Upper lobe of left lung (tissue), 6 donors: ENCODE data around the gene ARHGAP26. TPM values are rescaled to one million over a fixed set of nuclear protein-coding genes. Genes with fewer than 3 reads are reported as not detected.

Experiments
- ATAC-seq, 2 donors: fragments of 200-7000 bp; cut with Tn5 transposase; one replicate each; pipeline ENCODE4 v1.9.1; 2022; ENCODE audit warnings: mild to moderate bottlenecking in 2 of 2, moderate library complexity in 2 of 2; ENCODE audit not compliant: low FRiP score in 2 of 2
- DNase-seq, 2 donors: peaks; one replicate each; pipeline ENCODE4 v3.0.0-alpha.2; 2019 to 2020
- H3K27ac ChIP-seq, 4 donors: fragments of 200-600 bp; sonication (generic); one replicate each; pipeline ENCODE4 v1.5.1; 2016 to 2019
- H3K27me3 ChIP-seq, 4 donors: fragments of 200-600 bp; sonication (generic); one replicate each; pipeline ENCODE4 v1.5.1; 2017 to 2019
- H3K36me3 ChIP-seq, 4 donors: fragments of 200-600 bp; sonication (generic); one replicate each; pipeline ENCODE4 v1.5.1; 2016 to 2019
- H3K4me1 ChIP-seq, 4 donors: fragments of 200-600 bp; sonication (generic); one replicate each; pipeline ENCODE4 v1.5.1; 2018 to 2019
- H3K4me3 ChIP-seq, 4 donors: fragments of 200-600 bp; sonication (generic); one replicate each; pipeline ENCODE4 v1.5.1; 2017 to 2019; ENCODE audit warnings: mild to moderate bottlenecking in 2 of 4, moderate library complexity in 1 of 4
- H3K9me3 ChIP-seq, 4 donors: fragments of 200-600 bp; sonication (generic); one replicate each; pipeline ENCODE4 v1.5.1; 2018 to 2019
- EP300 ChIP-seq, 4 donors: sonication (generic); formaldehyde crosslinking; IDR thresholded peaks; one replicate each; pipeline ENCODE4 v1.5.1; 2017; ENCODE audit warnings: antibody characterized with exemption in 4 of 4, control low read depth in 2 of 4
- POLR2A ChIP-seq, 4 donors: fragments of 450-650 bp; IDR thresholded peaks; one replicate each; pipeline ENCODE4 v1.5.1; 2016 to 2017; ENCODE audit warnings: antibody characterized with exemption in 4 of 4, mild to moderate bottlenecking in 2 of 4
- POLR2AphosphoS5 ChIP-seq, 2 donors: sonication (generic); formaldehyde crosslinking; IDR thresholded peaks; one replicate each; pipeline ENCODE4 v1.5.1; 2017; ENCODE audit warnings: antibody characterized with exemption in 2 of 2
- WGBS, 2 donors: methylation state at CpG; one replicate each; pipeline ENCODE4 v1.1.5; 2017 to 2018; 5-methylcytosine and 5-hydroxymethylcytosine counted together
- total RNA-seq, 6 donors: library from RNA; depleted of rRNA in 4 of 6; stranded (reverse); fragments of >200 nt in 4 of 6; gene quantifications; one replicate each; pipeline versions ENCODE4 v1.1.0 to v1.2.1, GENCODE V29; 2016 to 2021
- TF ChIP-seq, protein P1 (sequence below), 6 experiments: fragments of 450-650 bp in 4 of 6; fragments of 200-600 bp in 2 of 6; sonication (generic) in 2 of 6; IDR thresholded peaks; one replicate each; pipeline ENCODE4 v1.5.1; 2016 to 2019; ENCODE audit warnings: antibody characterized with exemption in 6 of 6
- donor health status: DM: no; HTN: no; CAD: no; lungs with moderate emphysema.
- donor health status: DM: no; HTN: yes; CAD: no; lungs with severe emphysema.

The ARHGAP26 gene
- total RNA-seq, 6 donors from 2014 or later = 34.9 to 90.1 (median 38.9) TPM

DNA sequence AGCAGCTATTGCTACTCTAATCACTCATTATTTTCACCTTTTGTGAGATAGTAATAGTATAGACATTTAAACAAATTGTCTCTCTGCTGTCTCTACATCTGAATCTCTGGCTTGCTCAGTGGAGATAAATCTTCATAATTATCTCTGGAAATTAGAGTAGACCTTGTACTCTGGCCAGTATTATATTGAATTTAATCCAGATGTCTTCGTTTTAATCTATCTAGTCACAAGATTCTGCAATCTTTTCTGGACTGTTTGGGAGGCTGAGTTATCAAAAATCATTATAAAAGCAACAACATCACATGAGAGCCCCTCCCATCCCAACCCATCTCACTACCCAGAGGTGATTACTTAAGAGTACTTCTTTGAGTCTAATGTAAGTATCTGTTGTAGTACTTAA is 19.0 kb downstream of the ARHGAP26 start:
- no peak overlapping the region for H3K4me3 ChIP-seq
- H3K27ac ChIP-seq = no peak overlapping the region
- no peak for DNase-seq
- H3K9me3 ChIP-seq = no peaks in the 10 kb centered on the region
- TF ChIP-seq, protein P1, sequence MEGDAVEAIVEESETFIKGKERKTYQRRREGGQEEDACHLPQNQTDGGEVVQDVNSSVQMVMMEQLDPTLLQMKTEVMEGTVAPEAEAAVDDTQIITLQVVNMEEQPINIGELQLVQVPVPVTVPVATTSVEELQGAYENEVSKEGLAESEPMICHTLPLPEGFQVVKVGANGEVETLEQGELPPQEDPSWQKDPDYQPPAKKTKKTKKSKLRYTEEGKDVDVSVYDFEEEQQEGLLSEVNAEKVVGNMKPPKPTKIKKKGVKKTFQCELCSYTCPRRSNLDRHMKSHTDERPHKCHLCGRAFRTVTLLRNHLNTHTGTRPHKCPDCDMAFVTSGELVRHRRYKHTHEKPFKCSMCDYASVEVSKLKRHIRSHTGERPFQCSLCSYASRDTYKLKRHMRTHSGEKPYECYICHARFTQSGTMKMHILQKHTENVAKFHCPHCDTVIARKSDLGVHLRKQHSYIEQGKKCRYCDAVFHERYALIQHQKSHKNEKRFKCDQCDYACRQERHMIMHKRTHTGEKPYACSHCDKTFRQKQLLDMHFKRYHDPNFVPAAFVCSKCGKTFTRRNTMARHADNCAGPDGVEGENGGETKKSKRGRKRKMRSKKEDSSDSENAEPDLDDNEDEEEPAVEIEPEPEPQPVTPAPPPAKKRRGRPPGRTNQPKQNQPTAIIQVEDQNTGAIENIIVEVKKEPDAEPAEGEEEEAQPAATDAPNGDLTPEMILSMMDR (IDR thresholded peaks at IDR 0.05) = no peak
- TF ChIP-seq EP300 (IDR thresholded peaks at IDR 0.05) = no peak
- no peak for TF ChIP-seq POLR2AphosphoS5 (IDR thresholded peaks at IDR 0.05)
- no peak for TF ChIP-seq POLR2A (IDR thresholded peaks at IDR 0.05)
- H3K36me3 ChIP-seq = no peaks in the 10 kb centered on the region
- WGBS, 2 donors = 54 to 70% methylated on average over 1 of the region's 1 CpG
- peaks cover under 1 to 17% (median 8%) of the 10 kb centered on the region in 4 donors for H3K4me1 ChIP-seq
- peak in 1 of 2 donors; percentile 40 for ATAC-seq
- no peaks in the 10 kb centered on the region for H3K27me3 ChIP-seq

DNA sequence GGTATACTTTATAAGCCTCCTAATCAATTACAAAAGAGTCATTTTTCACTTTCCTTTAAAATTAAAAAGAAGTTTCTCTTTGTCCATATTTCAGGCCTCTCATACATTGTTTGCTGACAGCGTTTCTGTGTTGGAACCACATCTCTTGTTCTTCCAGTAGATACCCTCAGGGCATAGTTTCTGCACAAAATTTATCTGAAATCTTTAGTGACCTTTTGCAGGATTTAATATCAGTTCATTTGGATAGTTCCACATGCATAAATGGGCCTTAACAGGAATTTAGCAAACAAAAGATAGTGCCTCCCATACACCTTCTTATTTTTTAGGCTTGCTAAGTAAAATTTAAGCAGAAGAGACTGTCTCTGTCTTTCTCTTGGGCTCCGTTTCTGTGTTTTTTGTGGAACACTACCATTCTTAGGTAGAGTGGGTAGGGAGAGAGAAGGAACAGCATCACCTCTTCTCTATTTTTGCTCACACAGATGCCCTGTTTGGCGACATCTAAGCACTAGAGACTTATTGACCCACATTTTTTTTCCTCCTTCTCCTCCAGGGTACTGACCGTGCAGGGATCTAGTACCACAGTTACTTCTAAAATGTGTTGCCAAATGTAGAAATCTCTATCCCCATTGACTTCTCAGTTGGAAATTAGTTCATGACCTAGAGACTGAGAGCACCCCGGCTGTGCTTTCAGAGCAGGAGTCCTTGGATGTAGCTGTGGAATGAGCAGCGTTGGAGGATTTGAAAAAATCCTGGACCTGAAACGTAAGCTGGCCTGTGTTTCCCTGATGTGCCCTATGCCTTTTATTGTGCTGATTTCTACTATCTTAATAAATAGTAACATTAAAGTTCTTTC is 22.1 kb downstream of the ARHGAP26 start:
- H3K27ac ChIP-seq = no peak overlapping the region
- no peaks in the 10 kb centered on the region for H3K36me3 ChIP-seq
- no peaks in the 10 kb centered on the region for H3K27me3 ChIP-seq
- peaks cover 0 to 19% (median 15%) of the 10 kb centered on the region in 4 donors for H3K4me1 ChIP-seq
- WGBS, 2 donors = 94 to 97% methylated on average over 7 of the region's 7 CpGs
- no peaks in the 10 kb centered on the region for H3K9me3 ChIP-seq
- H3K4me3 ChIP-seq = no peak overlapping the region
- DNase-seq (no peak), ATAC-seq (no peak)
- TF ChIP-seq, protein P1 (IDR thresholded peaks at IDR 0.05) = no peak
- TF ChIP-seq EP300 (IDR thresholded peaks at IDR 0.05) (no peak), POLR2A (IDR thresholded peaks at IDR 0.05) (no peak), POLR2AphosphoS5 (IDR thresholded peaks at IDR 0.05) (no peak)

DNA sequence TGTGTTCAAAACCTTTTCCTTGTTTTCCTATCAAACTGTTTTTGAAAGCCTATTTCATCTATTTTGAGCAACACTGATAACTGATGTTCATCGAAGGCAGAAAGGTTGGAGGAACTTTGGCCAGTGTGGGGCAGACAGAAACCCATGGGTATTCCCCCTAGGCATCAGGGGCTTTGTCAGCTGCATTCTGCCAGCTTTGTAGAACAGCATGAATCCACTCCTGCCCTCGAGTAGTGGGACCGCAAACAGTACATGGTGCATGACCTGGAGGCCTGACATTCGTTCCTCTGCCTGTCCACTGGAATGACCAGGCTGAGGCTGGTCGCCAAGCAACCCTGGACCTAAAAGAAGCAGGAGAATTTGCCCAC is 22.7 kb downstream of the ARHGAP26 start:
- DNase-seq (no peak), ATAC-seq (no peak)
- no peak overlapping the region for H3K27ac ChIP-seq
- no peaks in the 10 kb centered on the region for H3K36me3 ChIP-seq
- no peaks in the 10 kb centered on the region for H3K27me3 ChIP-seq
- H3K4me1 ChIP-seq = peaks cover under 1 to 25% (median 18%) of the 10 kb centered on the region in 4 donors
- TF ChIP-seq POLR2A (IDR thresholded peaks at IDR 0.05) = no peak
- TF ChIP-seq, protein P1 (IDR thresholded peaks at IDR 0.05) = no peak
- no peak for TF ChIP-seq POLR2AphosphoS5 (IDR thresholded peaks at IDR 0.05)
- no peak for TF ChIP-seq EP300 (IDR thresholded peaks at IDR 0.05)
- H3K4me3 ChIP-seq = no peak overlapping the region
- no peaks in the 10 kb centered on the region for H3K9me3 ChIP-seq
- 94 to 96% methylated on average over 5 of the region's 5 CpGs for WGBS, 2 donors

DNA sequence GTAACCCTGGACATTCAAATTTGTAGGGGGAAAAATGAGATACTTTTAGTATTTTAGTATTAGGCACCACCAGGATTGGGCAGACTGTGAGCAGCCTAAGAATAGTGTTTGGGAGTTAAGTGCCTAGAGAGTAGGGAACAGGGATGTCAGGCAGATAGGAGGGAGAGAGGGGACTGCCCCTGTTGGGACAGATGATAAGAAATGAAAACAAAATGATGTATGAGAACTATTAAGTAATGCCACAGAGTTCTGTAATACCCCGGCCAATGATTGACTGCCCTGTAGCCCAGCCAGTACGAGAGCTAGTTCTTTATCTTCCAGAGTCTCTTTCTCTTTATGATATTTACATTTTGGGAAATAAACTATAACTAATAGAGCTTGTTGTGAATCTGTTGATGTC is 24.4 kb downstream of the ARHGAP26 start:
- no peak overlapping the region for H3K4me3 ChIP-seq
- ATAC-seq = no peak
- peak overlapping the region in 2 of 4 donors; percentile 52 to 64 for H3K27ac ChIP-seq
- TF ChIP-seq, protein P1 (IDR thresholded peaks at IDR 0.05) = no peak
- TF ChIP-seq POLR2AphosphoS5 (IDR thresholded peaks at IDR 0.05) (no peak), EP300 (IDR thresholded peaks at IDR 0.05) (no peak), POLR2A (IDR thresholded peaks at IDR 0.05) (no peak)
- H3K36me3 ChIP-seq = no peaks in the 10 kb centered on the region
- H3K9me3 ChIP-seq = no peaks in the 10 kb centered on the region
- DNase-seq = no peak
- H3K4me1 ChIP-seq = peaks cover 13 to 31% (median 24%) of the 10 kb centered on the region in 4 donors
- no peaks in the 10 kb centered on the region for H3K27me3 ChIP-seq
- 78 to 90% methylated on average over 2 of the region's 2 CpGs for WGBS, 2 donors
